Liver (tissue), 9 donors: Measurements from ENCODE around the gene ICAM1. TPM values are rescaled to one million over a fixed set of nuclear protein-coding genes. Genes with fewer than 3 reads are reported as not detected.
"Not testable (repeated sequence)": the region's sequence is repeated elsewhere in the genome, so short reads cannot be mapped to it uniquely, and the experiment has no call there.

Experiments
- DNase-seq: peaks from one replicate; pipeline ENCODE4 v3.0.0-alpha.2; 2017; ENCODE audit warnings: low spot score
- H3K27ac ChIP-seq, 2 donors: one replicate each; pipeline ENCODE4 v1.7.0; 2013; ENCODE audit warnings: inconsistent platforms in 2 of 2, low read length in 2 of 2, control low read depth in 1 of 2, low read depth in 1 of 2, mild to moderate bottlenecking in 1 of 2
- H3K27me3 ChIP-seq, 4 donors: one replicate each; pipeline versions ENCODE4 v1.6.1 to v1.7.0; 2013; ENCODE audit warnings: low read length in 3 of 4, inconsistent platforms in 1 of 4, mild to moderate bottlenecking in 1 of 4, moderate library complexity in 1 of 4; ENCODE audit not compliant: control insufficient read depth in 4 of 4, insufficient read depth in 4 of 4
- H3K36me3 ChIP-seq, 4 donors: one replicate each; pipeline versions ENCODE4 v1.6.1 to v1.7.0; 2013; ENCODE audit warnings: low read length in 3 of 4, mild to moderate bottlenecking in 3 of 4, low read depth in 1 of 4, moderate library complexity in 1 of 4; ENCODE audit not compliant: control insufficient read depth in 4 of 4, insufficient read depth in 3 of 4
- H3K4me1 ChIP-seq, 4 donors: one replicate each; pipeline versions ENCODE4 v1.6.1 to v1.7.0; 2013; ENCODE audit warnings: low read length in 3 of 4, mild to moderate bottlenecking in 3 of 4, moderate library complexity in 1 of 4; ENCODE audit not compliant: control insufficient read depth in 4 of 4, insufficient read depth in 4 of 4
- H3K4me3 ChIP-seq, 3 donors: one replicate each; pipeline versions ENCODE4 v1.6.1 to v1.7.0; 2013; ENCODE audit warnings: low read length in 3 of 3, control low read depth in 1 of 3, low read depth in 1 of 3, mild to moderate bottlenecking in 1 of 3
- H3K9ac ChIP-seq, 2 donors: one replicate each; pipeline ENCODE4 v1.7.0; 2013; ENCODE audit warnings: low read length in 2 of 2, mild to moderate bottlenecking in 2 of 2, moderate library complexity in 2 of 2, control low read depth in 1 of 2, low read depth in 1 of 2
- H3K9me3 ChIP-seq, 4 donors: one replicate each; pipeline versions ENCODE4 v1.6.1 to v1.7.0; 2013; ENCODE audit warnings: low read length in 3 of 4; ENCODE audit not compliant: control insufficient read depth in 4 of 4
- FOXA1 ChIP-seq: IDR thresholded peaks from 2 replicates; pipeline ENCODE4 v1.6.1; 2016; ENCODE audit warnings: antibody characterized with exemption
- HNF4A ChIP-seq, 2 donors: conservative IDR thresholded peaks; 2 replicates each; pipeline ENCODE4 v1.6.1; 2016; ENCODE audit warnings: antibody characterized with exemption in 2 of 2, mild to moderate bottlenecking in 2 of 2
- HNF4G ChIP-seq: IDR thresholded peaks from 2 replicates; pipeline ENCODE4 v1.6.1; 2016; ENCODE audit warnings: antibody characterized with exemption
- JUND ChIP-seq, 2 donors: IDR thresholded peaks; 2 replicates each; pipeline ENCODE4 v1.6.1; 2016; ENCODE audit warnings: antibody characterized with exemption in 2 of 2
- NR2F2 ChIP-seq: IDR thresholded peaks from 2 replicates; pipeline ENCODE4 v1.6.1; 2016; ENCODE audit warnings: antibody characterized with exemption
- RXRA ChIP-seq, 2 donors: IDR thresholded peaks; 2 replicates each; pipeline ENCODE4 v1.6.1; 2017 to 2018; ENCODE audit warnings: antibody characterized with exemption in 2 of 2, mild to moderate bottlenecking in 1 of 2
- SP1 ChIP-seq: IDR thresholded peaks from 2 replicates; pipeline ENCODE4 v1.6.1; 2018; ENCODE audit warnings: antibody characterized with exemption, mild to moderate bottlenecking
- TAF1 ChIP-seq: conservative IDR thresholded peaks from 2 replicates; pipeline ENCODE4 v1.6.1; 2016; ENCODE audit warnings: antibody characterized with exemption, mild to moderate bottlenecking
- WGBS: extraction: QIAGEN DNeasy Blood & Tissue Kit; methylation state at CpG from one replicate; pipeline ENCODE4 v1.1.7; 2013; 5-methylcytosine and 5-hydroxymethylcytosine counted together
- polyA plus RNA-seq, 2 donors: library from polyadenylated mRNA; stranded (reverse) in 1 of 2; unstranded in 1 of 2; fragments of 200-250 nt in 1 of 2; fragments of >200 nt in 1 of 2; fragmentation: Nextera tagmentation in 1 of 2; extraction: Ambion mirVana in 1 of 2; gene quantifications; one replicate each; pipeline versions ENCODE4 v1.2.1 to v1.2.3, GENCODE V29; 2013 to 2015
- total RNA-seq, 2 donors: library from RNA; depleted of rRNA; stranded (reverse); fragments of >200 nt; gene quantifications; one replicate each; pipeline ENCODE4 v1.2.3, GENCODE V29; 2014
- TF ChIP-seq, protein P1 (sequence below): IDR thresholded peaks from 2 replicates; pipeline ENCODE4 v1.6.1; 2016; ENCODE audit warnings: antibody characterized with exemption
- TF ChIP-seq, protein P2 (sequence below): fragments of 150-350 bp; IDR thresholded peaks from 2 replicates; pipeline ENCODE4 v1.5.1; 2017; ENCODE audit warnings: improper control_type of control experiment, low read depth, low read length; ENCODE audit not compliant: missing input control
- TF ChIP-seq, protein P3 (sequence below): IDR thresholded peaks from 2 replicates; pipeline ENCODE4 v1.6.1; 2016; ENCODE audit warnings: antibody characterized with exemption, mild to moderate bottlenecking
- TF ChIP-seq, protein P4 (sequence below): IDR thresholded peaks from 2 replicates; pipeline ENCODE4 v1.6.1; 2016; ENCODE audit warnings: antibody characterized with exemption
- donor health status: healthy.
- donor health status: healthy.
- donor health status: healthy.
- donor health status: healthy.
- donor health status: healthy.

The ICAM1 gene
- total and polyA plus RNA-seq, 4 donors: 7.8 to 26.3 (median 19.8) TPM

DNA sequence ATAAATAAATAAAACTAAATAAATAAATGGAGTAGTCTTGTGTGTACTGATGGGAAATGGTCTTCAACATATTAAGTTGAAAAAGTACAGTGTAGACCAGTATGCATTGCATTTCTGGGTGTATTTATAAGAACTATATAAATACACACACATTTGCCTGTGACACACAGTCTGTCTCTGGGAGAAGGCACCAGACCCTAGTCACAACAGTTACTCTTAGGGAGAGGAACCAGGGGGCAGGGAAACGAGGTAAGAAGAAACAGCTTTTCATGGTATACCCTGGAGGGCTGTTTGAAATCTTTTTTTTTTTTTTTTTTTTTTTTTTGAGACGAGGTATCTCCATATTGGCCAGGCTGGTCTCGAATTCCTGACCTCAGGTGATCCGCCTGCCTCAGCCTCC lies 37.0 kb upstream of the ICAM1 start (continued):
- TF ChIP-seq, protein P1, sequence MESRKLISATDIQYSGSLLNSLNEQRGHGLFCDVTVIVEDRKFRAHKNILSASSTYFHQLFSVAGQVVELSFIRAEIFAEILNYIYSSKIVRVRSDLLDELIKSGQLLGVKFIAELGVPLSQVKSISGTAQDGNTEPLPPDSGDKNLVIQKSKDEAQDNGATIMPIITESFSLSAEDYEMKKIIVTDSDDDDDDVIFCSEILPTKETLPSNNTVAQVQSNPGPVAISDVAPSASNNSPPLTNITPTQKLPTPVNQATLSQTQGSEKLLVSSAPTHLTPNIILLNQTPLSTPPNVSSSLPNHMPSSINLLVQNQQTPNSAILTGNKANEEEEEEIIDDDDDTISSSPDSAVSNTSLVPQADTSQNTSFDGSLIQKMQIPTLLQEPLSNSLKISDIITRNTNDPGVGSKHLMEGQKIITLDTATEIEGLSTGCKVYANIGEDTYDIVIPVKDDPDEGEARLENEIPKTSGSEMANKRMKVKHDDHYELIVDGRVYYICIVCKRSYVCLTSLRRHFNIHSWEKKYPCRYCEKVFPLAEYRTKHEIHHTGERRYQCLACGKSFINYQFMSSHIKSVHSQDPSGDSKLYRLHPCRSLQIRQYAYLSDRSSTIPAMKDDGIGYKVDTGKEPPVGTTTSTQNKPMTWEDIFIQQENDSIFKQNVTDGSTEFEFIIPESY: no peak

DNA sequence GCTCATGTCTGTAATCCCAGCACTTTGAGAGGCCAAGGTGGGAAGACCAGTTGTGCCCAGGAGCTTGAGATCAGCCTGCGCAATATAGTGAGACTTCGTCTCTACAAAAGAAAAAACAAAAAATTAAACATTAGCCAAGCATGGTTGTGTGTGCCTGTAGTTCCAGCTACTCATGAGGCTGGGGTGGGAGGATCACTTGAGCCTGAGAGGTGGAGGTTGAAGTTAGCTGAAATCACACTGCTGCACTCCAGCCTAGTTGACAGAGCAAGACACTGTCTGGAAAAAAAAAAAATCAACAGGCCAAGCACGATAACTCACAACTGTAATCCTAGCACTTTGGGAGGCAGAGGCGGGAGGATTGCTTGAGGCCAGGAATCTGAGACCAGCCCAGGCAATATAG lies 35.9 kb upstream of the ICAM1 start:
- 50% methylated on average over 4 of the region's 4 CpGs for WGBS
- Histone ChIP-seq H3K4me1 (peaks cover 4 to 31% (median 18%) of the 10 kb centered on the region in 4 donors), H3K9me3 (no peaks in the 10 kb centered on the region), H3K27me3 (no peaks in the 10 kb centered on the region), H3K27ac (peak overlapping the region; percentile 36 to 46), H3K9ac (no peak overlapping the region), H3K36me3 (no peaks in the 10 kb centered on the region), H3K4me3 (no peak overlapping the region)
- DNase-seq: no peak
- TF ChIP-seq, protein P1: no peak
- TF ChIP-seq TAF1: peak; percentile 67
- TF ChIP-seq, protein P2, sequence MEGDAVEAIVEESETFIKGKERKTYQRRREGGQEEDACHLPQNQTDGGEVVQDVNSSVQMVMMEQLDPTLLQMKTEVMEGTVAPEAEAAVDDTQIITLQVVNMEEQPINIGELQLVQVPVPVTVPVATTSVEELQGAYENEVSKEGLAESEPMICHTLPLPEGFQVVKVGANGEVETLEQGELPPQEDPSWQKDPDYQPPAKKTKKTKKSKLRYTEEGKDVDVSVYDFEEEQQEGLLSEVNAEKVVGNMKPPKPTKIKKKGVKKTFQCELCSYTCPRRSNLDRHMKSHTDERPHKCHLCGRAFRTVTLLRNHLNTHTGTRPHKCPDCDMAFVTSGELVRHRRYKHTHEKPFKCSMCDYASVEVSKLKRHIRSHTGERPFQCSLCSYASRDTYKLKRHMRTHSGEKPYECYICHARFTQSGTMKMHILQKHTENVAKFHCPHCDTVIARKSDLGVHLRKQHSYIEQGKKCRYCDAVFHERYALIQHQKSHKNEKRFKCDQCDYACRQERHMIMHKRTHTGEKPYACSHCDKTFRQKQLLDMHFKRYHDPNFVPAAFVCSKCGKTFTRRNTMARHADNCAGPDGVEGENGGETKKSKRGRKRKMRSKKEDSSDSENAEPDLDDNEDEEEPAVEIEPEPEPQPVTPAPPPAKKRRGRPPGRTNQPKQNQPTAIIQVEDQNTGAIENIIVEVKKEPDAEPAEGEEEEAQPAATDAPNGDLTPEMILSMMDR: no peak
- TF ChIP-seq, protein P3, sequence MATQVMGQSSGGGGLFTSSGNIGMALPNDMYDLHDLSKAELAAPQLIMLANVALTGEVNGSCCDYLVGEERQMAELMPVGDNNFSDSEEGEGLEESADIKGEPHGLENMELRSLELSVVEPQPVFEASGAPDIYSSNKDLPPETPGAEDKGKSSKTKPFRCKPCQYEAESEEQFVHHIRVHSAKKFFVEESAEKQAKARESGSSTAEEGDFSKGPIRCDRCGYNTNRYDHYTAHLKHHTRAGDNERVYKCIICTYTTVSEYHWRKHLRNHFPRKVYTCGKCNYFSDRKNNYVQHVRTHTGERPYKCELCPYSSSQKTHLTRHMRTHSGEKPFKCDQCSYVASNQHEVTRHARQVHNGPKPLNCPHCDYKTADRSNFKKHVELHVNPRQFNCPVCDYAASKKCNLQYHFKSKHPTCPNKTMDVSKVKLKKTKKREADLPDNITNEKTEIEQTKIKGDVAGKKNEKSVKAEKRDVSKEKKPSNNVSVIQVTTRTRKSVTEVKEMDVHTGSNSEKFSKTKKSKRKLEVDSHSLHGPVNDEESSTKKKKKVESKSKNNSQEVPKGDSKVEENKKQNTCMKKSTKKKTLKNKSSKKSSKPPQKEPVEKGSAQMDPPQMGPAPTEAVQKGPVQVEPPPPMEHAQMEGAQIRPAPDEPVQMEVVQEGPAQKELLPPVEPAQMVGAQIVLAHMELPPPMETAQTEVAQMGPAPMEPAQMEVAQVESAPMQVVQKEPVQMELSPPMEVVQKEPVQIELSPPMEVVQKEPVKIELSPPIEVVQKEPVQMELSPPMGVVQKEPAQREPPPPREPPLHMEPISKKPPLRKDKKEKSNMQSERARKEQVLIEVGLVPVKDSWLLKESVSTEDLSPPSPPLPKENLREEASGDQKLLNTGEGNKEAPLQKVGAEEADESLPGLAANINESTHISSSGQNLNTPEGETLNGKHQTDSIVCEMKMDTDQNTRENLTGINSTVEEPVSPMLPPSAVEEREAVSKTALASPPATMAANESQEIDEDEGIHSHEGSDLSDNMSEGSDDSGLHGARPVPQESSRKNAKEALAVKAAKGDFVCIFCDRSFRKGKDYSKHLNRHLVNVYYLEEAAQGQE: no peak
- no peak for TF ChIP-seq JUND (IDR thresholded peaks at IDR 0.05)
- no peak for TF ChIP-seq RXRA (IDR thresholded peaks at IDR 0.05)
- TF ChIP-seq, protein P4, sequence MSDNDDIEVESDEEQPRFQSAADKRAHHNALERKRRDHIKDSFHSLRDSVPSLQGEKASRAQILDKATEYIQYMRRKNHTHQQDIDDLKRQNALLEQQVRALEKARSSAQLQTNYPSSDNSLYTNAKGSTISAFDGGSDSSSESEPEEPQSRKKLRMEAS: no peak
- TF ChIP-seq SP1: peak; percentile 45
- TF ChIP-seq HNF4A (conservative IDR thresholded peaks at IDR 0.05): no peak
- TF ChIP-seq FOXA1: no peak
- no peak for TF ChIP-seq NR2F2
- no peak for TF ChIP-seq HNF4G

DNA sequence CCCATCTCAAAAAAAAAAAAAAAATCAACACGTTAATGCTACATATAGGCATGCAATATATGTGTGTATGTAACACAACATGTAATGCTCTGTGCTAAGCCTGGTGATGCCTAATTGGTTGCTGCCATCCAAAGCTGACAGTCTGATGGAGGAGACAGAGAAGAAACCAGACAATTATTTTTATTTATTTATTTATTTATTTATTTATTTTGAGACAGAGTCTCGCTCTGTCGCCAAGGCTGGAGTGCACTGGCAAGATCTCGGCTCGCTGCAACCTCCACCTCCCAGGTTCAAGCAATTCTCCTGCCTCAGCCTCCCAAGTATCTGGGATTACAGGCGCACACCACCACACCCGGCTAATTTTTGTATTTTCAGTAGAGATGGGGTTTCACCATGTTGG lies 35.5 kb upstream of the ICAM1 start:
- DNase-seq, H3K9ac ChIP-seq, H3K4me3 ChIP-seq: not testable (repeated sequence)

More for the DNA sequence above, 35.5 kb upstream of the ICAM1 start:
- Histone ChIP-seq H3K27ac (peak overlapping the region; percentile 64 to 80), H3K4me1 (peaks cover 4 to 27% (median 15%) of the 10 kb centered on the region in 4 donors)
- not testable (repeated sequence) for H3K27me3 ChIP-seq, H3K9me3 ChIP-seq, H3K36me3 ChIP-seq
- WGBS: 96% methylated on average over 7 of the region's 7 CpGs
